ENCODE results near the gene ZNF511.

GRCh38 chr10:133281084-133281483 lies 27.6 kb upstream of the ZNF511 start:
- no peak for TF ChIP-seq POLR2A (IDR thresholded peaks at IDR 0.05)
- TF ChIP-seq CTCF (IDR thresholded peaks at IDR 0.05), result no peak

Data from tibial nerve (tissue), 3 donors.